HCT116 (cell line): ENCODE data around the gene IFNL1.

ENCODE experiments used
- EZH2 ChIP-seq: fragments of 200-600 bp; sonication (generic); IDR thresholded peaks from 2 replicates; pipeline ENCODE4 v1.6.1; 2017; ENCODE audit warnings: antibody characterized with exemption, mixed run types
- POLR2A ChIP-seq: IDR thresholded peaks from 2 replicates; pipeline ENCODE4 v1.7.0; 2011; ENCODE audit warnings: borderline replicate concordance; ENCODE audit not compliant: insufficient read depth, insufficient read length; ENCODE audit errors: extremely low read depth
- RAD21 ChIP-seq: IDR thresholded peaks from 2 replicates; pipeline ENCODE4 v1.6.1; 2012; ENCODE audit warnings: low read depth, mild to moderate bottlenecking
- SP1 ChIP-seq: IDR thresholded peaks from 2 replicates; pipeline ENCODE4 v1.6.1; 2012; ENCODE audit warnings: low read depth
- SRF ChIP-seq: IDR thresholded peaks from 2 replicates; pipeline ENCODE4 v1.6.1; 2012; ENCODE audit warnings: low read depth
- TF ChIP-seq, protein P1 (sequence below), 3 experiments: fragments of 200-600 bp in 1 of 3; sonication (generic) in 1 of 3; IDR thresholded peaks in 2 of 3; conservative IDR thresholded peaks in 1 of 3; 2 replicates each; pipeline ENCODE4 v1.5.1; 2012 to 2017; ENCODE audit warnings: low read depth in 2 of 3, low read length in 2 of 3, antibody characterized with exemption in 1 of 3, borderline replicate concordance in 1 of 3, control low read depth in 1 of 3, mild to moderate bottlenecking in 1 of 3, mixed read lengths in 1 of 3, mixed run types in 1 of 3, moderate library complexity in 1 of 3; ENCODE audit not compliant: insufficient read depth in 1 of 3
- TF ChIP-seq, protein P2 (sequence below): IDR thresholded peaks from 2 replicates; pipeline ENCODE4 v1.6.1; 2011; ENCODE audit warnings: mild to moderate bottlenecking, low read length, moderate library complexity; ENCODE audit not compliant: insufficient replicate concordance; ENCODE audit errors: extremely low read depth
- TF ChIP-seq, protein P3 (sequence below): IDR thresholded peaks from 2 replicates; pipeline ENCODE4 v1.6.1; 2012; ENCODE audit warnings: low read depth
- TF ChIP-seq, protein P4 (sequence below): IDR thresholded peaks from 2 replicates; pipeline ENCODE4 v1.6.1; 2012

DNA sequence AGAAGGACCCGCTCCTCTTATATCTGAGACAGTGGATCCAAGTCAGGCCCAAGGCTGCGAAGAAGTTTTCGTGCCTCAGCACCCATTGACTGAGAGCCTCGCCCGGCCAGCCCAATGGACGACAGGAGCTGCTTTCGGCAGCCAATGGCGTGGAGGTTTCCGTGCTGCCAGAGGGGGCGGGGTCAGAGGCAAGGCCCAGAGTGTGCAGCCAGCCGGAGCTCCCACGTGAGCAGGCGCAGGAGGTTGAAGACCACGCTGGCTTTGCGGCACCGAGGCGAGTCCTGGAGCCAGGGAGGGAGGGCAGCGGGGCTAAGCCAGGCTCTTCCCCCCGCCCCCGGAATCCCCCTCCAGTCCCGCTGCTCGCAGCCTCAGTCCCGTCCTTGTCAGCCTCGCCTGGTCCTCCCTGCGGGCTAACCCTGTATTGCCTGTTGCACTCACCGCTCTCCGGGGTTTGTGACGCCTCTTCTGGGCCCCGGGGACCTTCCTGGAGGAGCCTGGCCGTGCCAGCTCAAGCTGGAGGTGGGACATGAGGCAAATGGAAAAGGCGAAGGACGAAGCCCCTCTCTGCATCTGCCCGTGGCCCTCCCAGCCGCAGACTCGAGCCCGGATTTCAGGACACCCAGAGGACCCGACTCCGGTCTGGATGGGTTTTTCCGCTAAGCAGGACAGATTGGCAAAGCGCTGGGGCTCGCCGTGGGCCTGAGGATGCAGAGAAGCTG lies 49.1 kb upstream of the IFNL1 start:
- TF ChIP-seq POLR2A (no peak), EZH2 (no peak), SP1 (no peak), RAD21 (no peak), SRF (no peak)
- TF ChIP-seq, protein P1, sequence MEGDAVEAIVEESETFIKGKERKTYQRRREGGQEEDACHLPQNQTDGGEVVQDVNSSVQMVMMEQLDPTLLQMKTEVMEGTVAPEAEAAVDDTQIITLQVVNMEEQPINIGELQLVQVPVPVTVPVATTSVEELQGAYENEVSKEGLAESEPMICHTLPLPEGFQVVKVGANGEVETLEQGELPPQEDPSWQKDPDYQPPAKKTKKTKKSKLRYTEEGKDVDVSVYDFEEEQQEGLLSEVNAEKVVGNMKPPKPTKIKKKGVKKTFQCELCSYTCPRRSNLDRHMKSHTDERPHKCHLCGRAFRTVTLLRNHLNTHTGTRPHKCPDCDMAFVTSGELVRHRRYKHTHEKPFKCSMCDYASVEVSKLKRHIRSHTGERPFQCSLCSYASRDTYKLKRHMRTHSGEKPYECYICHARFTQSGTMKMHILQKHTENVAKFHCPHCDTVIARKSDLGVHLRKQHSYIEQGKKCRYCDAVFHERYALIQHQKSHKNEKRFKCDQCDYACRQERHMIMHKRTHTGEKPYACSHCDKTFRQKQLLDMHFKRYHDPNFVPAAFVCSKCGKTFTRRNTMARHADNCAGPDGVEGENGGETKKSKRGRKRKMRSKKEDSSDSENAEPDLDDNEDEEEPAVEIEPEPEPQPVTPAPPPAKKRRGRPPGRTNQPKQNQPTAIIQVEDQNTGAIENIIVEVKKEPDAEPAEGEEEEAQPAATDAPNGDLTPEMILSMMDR (IDR thresholded peaks at IDR 0.05 in 2 of 3, conservative IDR thresholded peaks at IDR 0.05 in 1 of 3; ENCODE audit: borderline replicate concordance in 1 of 3, insufficient read depth in 1 of 3, low read depth in 2 of 3, low read length in 2 of 3): no peak
- TF ChIP-seq, protein P2, sequence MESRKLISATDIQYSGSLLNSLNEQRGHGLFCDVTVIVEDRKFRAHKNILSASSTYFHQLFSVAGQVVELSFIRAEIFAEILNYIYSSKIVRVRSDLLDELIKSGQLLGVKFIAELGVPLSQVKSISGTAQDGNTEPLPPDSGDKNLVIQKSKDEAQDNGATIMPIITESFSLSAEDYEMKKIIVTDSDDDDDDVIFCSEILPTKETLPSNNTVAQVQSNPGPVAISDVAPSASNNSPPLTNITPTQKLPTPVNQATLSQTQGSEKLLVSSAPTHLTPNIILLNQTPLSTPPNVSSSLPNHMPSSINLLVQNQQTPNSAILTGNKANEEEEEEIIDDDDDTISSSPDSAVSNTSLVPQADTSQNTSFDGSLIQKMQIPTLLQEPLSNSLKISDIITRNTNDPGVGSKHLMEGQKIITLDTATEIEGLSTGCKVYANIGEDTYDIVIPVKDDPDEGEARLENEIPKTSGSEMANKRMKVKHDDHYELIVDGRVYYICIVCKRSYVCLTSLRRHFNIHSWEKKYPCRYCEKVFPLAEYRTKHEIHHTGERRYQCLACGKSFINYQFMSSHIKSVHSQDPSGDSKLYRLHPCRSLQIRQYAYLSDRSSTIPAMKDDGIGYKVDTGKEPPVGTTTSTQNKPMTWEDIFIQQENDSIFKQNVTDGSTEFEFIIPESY: no peak
- TF ChIP-seq, protein P3, sequence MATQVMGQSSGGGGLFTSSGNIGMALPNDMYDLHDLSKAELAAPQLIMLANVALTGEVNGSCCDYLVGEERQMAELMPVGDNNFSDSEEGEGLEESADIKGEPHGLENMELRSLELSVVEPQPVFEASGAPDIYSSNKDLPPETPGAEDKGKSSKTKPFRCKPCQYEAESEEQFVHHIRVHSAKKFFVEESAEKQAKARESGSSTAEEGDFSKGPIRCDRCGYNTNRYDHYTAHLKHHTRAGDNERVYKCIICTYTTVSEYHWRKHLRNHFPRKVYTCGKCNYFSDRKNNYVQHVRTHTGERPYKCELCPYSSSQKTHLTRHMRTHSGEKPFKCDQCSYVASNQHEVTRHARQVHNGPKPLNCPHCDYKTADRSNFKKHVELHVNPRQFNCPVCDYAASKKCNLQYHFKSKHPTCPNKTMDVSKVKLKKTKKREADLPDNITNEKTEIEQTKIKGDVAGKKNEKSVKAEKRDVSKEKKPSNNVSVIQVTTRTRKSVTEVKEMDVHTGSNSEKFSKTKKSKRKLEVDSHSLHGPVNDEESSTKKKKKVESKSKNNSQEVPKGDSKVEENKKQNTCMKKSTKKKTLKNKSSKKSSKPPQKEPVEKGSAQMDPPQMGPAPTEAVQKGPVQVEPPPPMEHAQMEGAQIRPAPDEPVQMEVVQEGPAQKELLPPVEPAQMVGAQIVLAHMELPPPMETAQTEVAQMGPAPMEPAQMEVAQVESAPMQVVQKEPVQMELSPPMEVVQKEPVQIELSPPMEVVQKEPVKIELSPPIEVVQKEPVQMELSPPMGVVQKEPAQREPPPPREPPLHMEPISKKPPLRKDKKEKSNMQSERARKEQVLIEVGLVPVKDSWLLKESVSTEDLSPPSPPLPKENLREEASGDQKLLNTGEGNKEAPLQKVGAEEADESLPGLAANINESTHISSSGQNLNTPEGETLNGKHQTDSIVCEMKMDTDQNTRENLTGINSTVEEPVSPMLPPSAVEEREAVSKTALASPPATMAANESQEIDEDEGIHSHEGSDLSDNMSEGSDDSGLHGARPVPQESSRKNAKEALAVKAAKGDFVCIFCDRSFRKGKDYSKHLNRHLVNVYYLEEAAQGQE: no peak
- TF ChIP-seq, protein P4, sequence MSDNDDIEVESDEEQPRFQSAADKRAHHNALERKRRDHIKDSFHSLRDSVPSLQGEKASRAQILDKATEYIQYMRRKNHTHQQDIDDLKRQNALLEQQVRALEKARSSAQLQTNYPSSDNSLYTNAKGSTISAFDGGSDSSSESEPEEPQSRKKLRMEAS: no peak
